ENCODE data around the gene PALB2. TPM values are rescaled to one million over a fixed set of nuclear protein-coding genes. Genes with fewer than 3 reads are reported as not detected.

PALB2 gene
- 35.5 TPM for polyA plus RNA-seq (2013, experiment 1 of 2)
- polyA plus RNA-seq (2013, experiment 2 of 2), result 34.6 TPM

DNA sequence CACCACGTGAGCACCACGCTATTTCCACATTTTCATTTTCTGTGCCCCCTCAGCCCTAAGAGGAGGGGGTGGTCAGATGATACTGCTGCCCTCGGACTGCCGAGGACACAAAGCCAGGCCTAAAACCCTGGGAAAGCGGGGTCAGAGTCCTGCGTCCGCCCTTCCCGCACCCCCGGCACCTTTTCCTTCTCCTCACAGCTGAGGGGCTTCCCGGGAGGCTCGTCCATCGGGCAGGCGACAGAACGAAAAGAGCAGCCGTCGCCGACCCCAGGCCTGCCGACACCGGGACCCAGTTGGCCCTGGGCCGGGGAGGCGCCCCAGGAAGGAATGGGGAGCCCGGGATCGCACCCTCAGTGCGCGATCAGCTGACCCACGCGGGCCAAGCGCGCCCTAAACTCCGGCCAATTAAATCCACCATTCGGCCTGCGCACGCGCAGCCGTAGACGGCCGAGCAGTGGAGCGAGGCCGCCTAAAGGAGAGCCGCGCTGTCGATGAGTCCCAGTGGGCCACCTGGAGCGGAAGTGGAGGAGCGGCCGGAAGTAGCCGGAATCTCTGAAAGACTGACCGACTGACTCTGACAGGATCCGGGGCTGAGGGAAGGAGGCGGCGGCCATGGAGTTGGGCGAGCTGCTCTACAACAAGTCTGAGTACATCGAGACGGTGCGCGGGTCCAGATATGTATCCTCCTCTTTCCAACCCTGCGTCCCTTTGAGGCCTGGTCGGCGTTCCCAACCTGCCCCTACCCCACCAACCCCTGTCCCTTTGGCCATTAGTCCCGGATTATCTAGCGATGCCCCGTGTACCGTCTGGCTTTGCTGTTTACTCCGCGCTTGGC, at the start of gene PALB2, which contains the start of gene DCTN5:
TSS of gene PALB2 (minus strand) at position 380 of the 835 bp plus-strand sequence. CDS start at position 227, 153 bp downstream.
TSS of gene DCTN5 (plus strand) at position 536 of the 835 bp plus-strand sequence. CDS start at position 613, 77 bp downstream.
- Histone ChIP-seq H4K8ac (ENCODE audit: low read depth, low read length) (peak within 1 kb of the TSS; percentile 83), H2AK5ac (ENCODE audit: low read length) (no peak within 1 kb of the TSS), H3K9ac (ENCODE audit: low read length) (peak within 1 kb of the TSS; percentile 95), H3K27ac (ENCODE audit: low read depth, low read length) (peak within 1 kb of the TSS; percentile 77), H2BK15ac (replicated peaks; ENCODE audit: low read depth) (no peak within 1 kb of the TSS), H3K79me1 (ENCODE audit: low read length) (peaks cover 9% of the 10 kb centered on the region), H3K56ac (ENCODE audit: low read length) (peak within 1 kb of the TSS; percentile 98), H3K4me3 (ENCODE audit: low read length) (peak within 1 kb of the TSS; percentile 92), H3K4ac (ENCODE audit: low read depth, low read length) (peak within 1 kb of the TSS; percentile 93), H2BK5ac (ENCODE audit: low read length) (peak within 1 kb of the TSS; percentile 61), H3K4me1 (ENCODE audit: control insufficient read depth, low read depth, low read length) (peaks cover 3% of the 10 kb centered on the region), H3K27me3 (ENCODE audit: insufficient read depth, low read length, poor library complexity) (no peaks in the 10 kb centered on the region), H2BK120ac (ENCODE audit: low read depth, low read length) (no peak within 1 kb of the TSS), H3K18ac (ENCODE audit: low read length) (peak within 1 kb of the TSS; percentile 81), H3K4me2 (ENCODE audit: low read length) (peak within 1 kb of the TSS; percentile 75), H3K23ac (ENCODE audit: low read length) (no peak within 1 kb of the TSS), H3K79me2 (ENCODE audit: control insufficient read depth, insufficient read depth, low read length) (peaks cover 17% of the 10 kb centered on the region), H4K5ac (ENCODE audit: low read length) (peak within 1 kb of the TSS; percentile 21), H3K36me3 (ENCODE audit: control insufficient read depth, insufficient read depth, low read length) (no peaks in the 10 kb centered on the region)
- no CpG with 5 or more reads among the region's 64 CpGs for WGBS (ENCODE audit: extremely low coverage, insufficient coverage, low lambda C conversion rate)
- peak; percentile 97 for DNase-seq

DNA sequence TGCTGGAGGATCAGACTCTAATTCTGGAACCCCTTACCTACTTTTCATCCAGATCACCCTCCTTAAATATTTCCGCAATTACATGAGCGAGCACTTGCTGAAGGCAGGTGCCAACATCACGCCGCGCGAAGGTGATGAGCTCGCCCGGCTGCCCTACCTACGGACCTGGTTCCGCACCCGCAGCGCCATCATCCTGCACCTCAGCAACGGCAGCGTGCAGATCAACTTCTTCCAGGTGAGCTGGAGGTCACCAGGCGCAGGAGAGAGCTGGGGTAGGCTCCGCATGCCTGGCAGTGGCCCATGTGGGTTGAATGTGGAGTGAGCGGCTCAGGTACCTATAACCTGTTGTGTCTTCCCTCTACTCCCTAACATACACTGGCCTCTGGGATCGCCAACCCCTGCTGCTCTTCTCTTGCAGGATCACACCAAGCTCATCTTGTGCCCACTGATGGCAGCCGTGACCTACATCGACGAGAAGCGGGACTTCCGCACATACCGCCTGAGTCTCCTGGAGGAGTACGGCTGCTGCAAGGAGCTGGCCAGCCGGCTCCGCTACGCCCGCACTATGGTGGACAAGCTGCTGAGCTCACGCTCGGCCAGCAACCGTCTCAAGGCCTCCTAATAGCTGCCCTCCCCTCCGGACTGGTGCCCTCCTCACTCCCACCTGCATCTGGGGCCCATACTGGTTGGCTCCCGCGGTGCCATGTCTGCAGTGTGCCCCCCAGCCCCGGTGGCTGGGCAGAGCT, 48.5 kb upstream of the PALB2 start:
- Histone ChIP-seq H2BK15ac (replicated peaks; ENCODE audit: low read depth) (no peak overlapping the region), H3K4ac (ENCODE audit: low read depth, low read length) (no peak overlapping the region), H4K8ac (ENCODE audit: low read depth, low read length) (no peak overlapping the region), H3K27ac (ENCODE audit: low read depth, low read length) (no peak overlapping the region), H3K9ac (ENCODE audit: low read length) (no peak overlapping the region), H3K36me3 (ENCODE audit: control insufficient read depth, insufficient read depth, low read length) (peaks cover 39% of the 10 kb centered on the region), H4K5ac (ENCODE audit: low read length) (no peak overlapping the region), H2AK5ac (ENCODE audit: low read length) (no peak overlapping the region), H3K79me1 (ENCODE audit: low read length) (peaks cover 4% of the 10 kb centered on the region), H3K56ac (ENCODE audit: low read length) (no peak overlapping the region), H2BK5ac (ENCODE audit: low read length) (no peak overlapping the region), H3K4me1 (ENCODE audit: control insufficient read depth, low read depth, low read length) (no peaks in the 10 kb centered on the region), H3K4me3 (ENCODE audit: low read length) (no peak overlapping the region), H3K4me2 (ENCODE audit: low read length) (no peak overlapping the region), H3K23ac (ENCODE audit: low read length) (no peak overlapping the region), H3K18ac (ENCODE audit: low read length) (no peak overlapping the region), H2BK120ac (ENCODE audit: low read depth, low read length) (no peak overlapping the region), H3K27me3 (ENCODE audit: insufficient read depth, low read length, poor library complexity) (no peaks in the 10 kb centered on the region), H3K79me2 (ENCODE audit: control insufficient read depth, insufficient read depth, low read length) (no peaks in the 10 kb centered on the region)
- DNase-seq, result no peak
- WGBS (ENCODE audit: extremely low coverage, insufficient coverage, low lambda C conversion rate), result no CpG with 5 or more reads among the region's 36 CpGs

DNA sequence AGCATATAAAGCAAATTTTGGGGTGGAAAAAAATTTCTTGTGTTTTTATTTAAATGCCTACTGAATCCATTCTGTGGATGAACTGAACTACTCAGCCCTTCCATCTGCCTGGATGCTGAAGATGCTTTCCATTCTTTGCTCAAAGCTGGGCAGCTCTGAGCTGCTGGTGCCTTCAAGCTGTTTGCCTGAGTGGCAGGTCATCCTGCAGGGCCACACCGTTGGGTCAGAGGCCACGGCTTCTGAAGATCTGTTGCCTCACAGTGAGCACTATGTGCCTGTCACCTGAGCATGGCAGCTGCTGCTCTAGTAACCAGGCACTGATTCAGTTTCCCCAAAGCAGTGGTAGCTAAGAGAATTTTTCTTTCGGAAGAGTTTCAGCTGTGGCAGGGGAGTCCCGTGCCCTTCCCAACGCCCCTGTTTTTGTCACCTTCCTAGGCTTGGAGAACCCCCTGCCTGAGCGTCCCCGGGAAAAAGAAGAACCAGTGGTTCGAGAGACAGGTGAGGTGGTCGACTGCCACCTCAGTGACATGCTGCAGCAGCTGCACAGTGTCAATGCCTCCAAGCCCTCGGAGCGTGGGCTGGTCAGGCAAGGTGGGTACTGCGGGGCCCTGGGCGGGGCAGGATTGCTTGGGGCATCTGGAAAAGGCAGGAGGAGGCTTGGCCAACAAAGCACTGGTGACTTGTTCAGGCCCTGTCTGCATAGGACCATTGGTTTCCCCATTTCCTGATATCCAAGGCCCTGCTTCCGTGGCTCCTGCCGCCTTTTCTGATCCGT, 46.1 kb upstream of the PALB2 start:
- H3K18ac ChIP-seq (ENCODE audit: low read length), result no peak overlapping the region
- no peak overlapping the region for H4K5ac ChIP-seq (ENCODE audit: low read length)
- peaks cover 5% of the 10 kb centered on the region for H3K79me2 ChIP-seq (ENCODE audit: control insufficient read depth, insufficient read depth, low read length)
- H3K4me1 ChIP-seq (ENCODE audit: control insufficient read depth, low read depth, low read length), result no peaks in the 10 kb centered on the region
- peaks cover 47% of the 10 kb centered on the region for H3K36me3 ChIP-seq (ENCODE audit: control insufficient read depth, insufficient read depth, low read length)
- no peak overlapping the region for H2AK5ac ChIP-seq (ENCODE audit: low read length)
- H2BK120ac ChIP-seq (ENCODE audit: low read depth, low read length), result no peak overlapping the region
- H3K9ac ChIP-seq (ENCODE audit: low read length), result no peak overlapping the region
- peaks cover 12% of the 10 kb centered on the region for H3K79me1 ChIP-seq (ENCODE audit: low read length)
- H2BK5ac ChIP-seq (ENCODE audit: low read length), result no peak overlapping the region
- no peak overlapping the region for H4K8ac ChIP-seq (ENCODE audit: low read depth, low read length)
- H3K4me3 ChIP-seq (ENCODE audit: low read length), result no peak overlapping the region
- no peak overlapping the region for H3K4ac ChIP-seq (ENCODE audit: low read depth, low read length)
- no peak overlapping the region for H3K27ac ChIP-seq (ENCODE audit: low read depth, low read length)
- no peak for DNase-seq
- H2BK15ac ChIP-seq (replicated peaks; ENCODE audit: low read depth), result no peak overlapping the region
- no peak overlapping the region for H3K23ac ChIP-seq (ENCODE audit: low read length)
- H3K27me3 ChIP-seq (ENCODE audit: insufficient read depth, low read length, poor library complexity), result no peaks in the 10 kb centered on the region
- WGBS (ENCODE audit: extremely low coverage, insufficient coverage, low lambda C conversion rate), result no CpG with 5 or more reads among the region's 16 CpGs
- no peak overlapping the region for H3K4me2 ChIP-seq (ENCODE audit: low read length)
- no peak overlapping the region for H3K56ac ChIP-seq (ENCODE audit: low read length)

DNA sequence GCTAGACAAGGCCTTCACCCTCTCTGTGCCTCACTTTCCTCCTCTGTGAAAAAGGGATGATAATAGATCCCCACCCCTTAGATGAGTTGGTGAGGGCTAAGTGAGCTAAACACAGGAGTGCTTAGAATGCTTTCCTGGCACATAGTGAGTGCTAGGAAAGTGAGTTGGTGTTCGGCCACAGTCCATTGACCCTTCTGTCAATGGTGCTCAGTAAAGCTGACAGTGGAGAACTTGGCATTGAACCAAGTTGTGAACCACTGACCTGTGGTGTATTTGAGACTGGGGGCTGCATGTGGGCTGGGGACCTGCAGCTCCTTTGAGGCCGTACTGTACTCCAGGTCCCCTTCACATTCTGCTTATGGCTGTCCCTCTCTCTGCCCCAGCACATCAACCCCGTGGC, 42.4 kb upstream of the PALB2 start:
- no peak overlapping the region for H3K23ac ChIP-seq (ENCODE audit: low read length)
- no peak overlapping the region for H2BK120ac ChIP-seq (ENCODE audit: low read depth, low read length)
- H3K9ac ChIP-seq (ENCODE audit: low read length), result no peak overlapping the region
- no peaks in the 10 kb centered on the region for H3K27me3 ChIP-seq (ENCODE audit: insufficient read depth, low read length, poor library complexity)
- no peak overlapping the region for H3K56ac ChIP-seq (ENCODE audit: low read length)
- no peak overlapping the region for H4K5ac ChIP-seq (ENCODE audit: low read length)
- no peak overlapping the region for H2AK5ac ChIP-seq (ENCODE audit: low read length)
- H3K36me3 ChIP-seq (ENCODE audit: control insufficient read depth, insufficient read depth, low read length), result peaks cover 33% of the 10 kb centered on the region
- no peak for DNase-seq
- H3K18ac ChIP-seq (ENCODE audit: low read length), result no peak overlapping the region
- no peak overlapping the region for H3K4ac ChIP-seq (ENCODE audit: low read depth, low read length)
- H3K79me2 ChIP-seq (ENCODE audit: control insufficient read depth, insufficient read depth, low read length), result peaks cover 38% of the 10 kb centered on the region
- no peak overlapping the region for H3K27ac ChIP-seq (ENCODE audit: low read depth, low read length)
- H4K8ac ChIP-seq (ENCODE audit: low read depth, low read length), result no peak overlapping the region
- H2BK15ac ChIP-seq (replicated peaks; ENCODE audit: low read depth), result no peak overlapping the region
- no peak overlapping the region for H2BK5ac ChIP-seq (ENCODE audit: low read length)
- peaks cover 35% of the 10 kb centered on the region for H3K79me1 ChIP-seq (ENCODE audit: low read length)
- no CpG with 5 or more reads among the region's 3 CpGs for WGBS (ENCODE audit: extremely low coverage, insufficient coverage, low lambda C conversion rate)
- no peak overlapping the region for H3K4me2 ChIP-seq (ENCODE audit: low read length)
- peaks cover 2% of the 10 kb centered on the region for H3K4me1 ChIP-seq (ENCODE audit: control insufficient read depth, low read depth, low read length)
- H3K4me3 ChIP-seq (ENCODE audit: low read length), result no peak overlapping the region

DNA sequence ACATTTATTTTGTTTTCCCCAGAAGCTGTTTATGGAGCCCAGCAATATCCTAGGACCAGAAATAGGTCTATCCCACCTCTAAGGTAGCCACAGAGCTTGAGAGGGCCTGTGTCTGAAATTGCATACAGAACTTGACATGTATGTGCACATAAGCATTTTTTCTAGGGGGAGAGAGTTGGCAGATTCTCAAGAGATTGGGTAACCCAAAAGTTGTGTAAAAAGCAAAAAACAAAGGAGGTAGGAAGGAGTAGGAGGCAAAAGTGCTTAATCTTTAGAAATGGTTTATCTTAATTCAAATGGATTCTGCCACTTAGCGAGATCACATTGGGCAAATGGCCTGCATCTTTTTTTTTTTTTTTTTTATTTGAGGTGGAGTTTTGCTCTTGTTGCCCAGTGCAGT, 41.1 kb upstream of the PALB2 start:
- H4K8ac ChIP-seq (ENCODE audit: low read depth, low read length), result no peak overlapping the region
- H3K18ac ChIP-seq (ENCODE audit: low read length), result no peak overlapping the region
- peaks cover 33% of the 10 kb centered on the region for H3K79me1 ChIP-seq (ENCODE audit: low read length)
- no peak overlapping the region for H3K56ac ChIP-seq (ENCODE audit: low read length)
- WGBS (ENCODE audit: extremely low coverage, insufficient coverage, low lambda C conversion rate), result no CpG with 5 or more reads among the region's 1 CpG
- H2BK5ac ChIP-seq (ENCODE audit: low read length), result no peak overlapping the region
- H3K27me3 ChIP-seq (ENCODE audit: insufficient read depth, low read length, poor library complexity), result no peaks in the 10 kb centered on the region
- no peak overlapping the region for H3K9ac ChIP-seq (ENCODE audit: low read length)
- H3K23ac ChIP-seq (ENCODE audit: low read length), result no peak overlapping the region
- H3K79me2 ChIP-seq (ENCODE audit: control insufficient read depth, insufficient read depth, low read length), result peaks cover 38% of the 10 kb centered on the region
- H3K4me1 ChIP-seq (ENCODE audit: control insufficient read depth, low read depth, low read length), result peaks cover 2% of the 10 kb centered on the region
- no peak overlapping the region for H3K4me3 ChIP-seq (ENCODE audit: low read length)
- no peak overlapping the region for H3K4ac ChIP-seq (ENCODE audit: low read depth, low read length)
- H3K27ac ChIP-seq (ENCODE audit: low read depth, low read length), result no peak overlapping the region
- H4K5ac ChIP-seq (ENCODE audit: low read length), result no peak overlapping the region
- no peak overlapping the region for H2BK15ac ChIP-seq (replicated peaks; ENCODE audit: low read depth)
- H3K4me2 ChIP-seq (ENCODE audit: low read length), result no peak overlapping the region
- no peak for DNase-seq
- H3K36me3 ChIP-seq (ENCODE audit: control insufficient read depth, insufficient read depth, low read length), result peaks cover 22% of the 10 kb centered on the region
- H2BK120ac ChIP-seq (ENCODE audit: low read depth, low read length), result no peak overlapping the region
- no peak overlapping the region for H2AK5ac ChIP-seq (ENCODE audit: low read length)
